Sigmoid colon (tissue), 7 donors: ENCODE results near the gene NACA2. TPM values are rescaled to one million over a fixed set of nuclear protein-coding genes. Genes with fewer than 3 reads are reported as not detected.

Source experiments
- DNase-seq: peaks from one replicate; pipeline ENCODE4 v3.0.0-alpha.2; 2019
- H3K27ac ChIP-seq, 4 donors: fragments of 200-600 bp; sonication (generic); one replicate each; pipeline ENCODE4 v1.5.1; 2016 to 2019; ENCODE audit warnings: mild to moderate bottlenecking in 1 of 4
- H3K27me3 ChIP-seq, 3 donors: fragments of 200-600 bp; sonication (generic); one replicate each; pipeline ENCODE4 v1.5.1; 2019; ENCODE audit warnings: mild to moderate bottlenecking in 1 of 3
- H3K36me3 ChIP-seq, 4 donors: fragments of 200-600 bp; sonication (generic); one replicate each; pipeline ENCODE4 v1.5.1; 2016 to 2019
- H3K4me1 ChIP-seq, 4 donors: fragments of 200-600 bp; sonication (generic); one replicate each; pipeline ENCODE4 v1.5.1; 2017 to 2019
- H3K4me3 ChIP-seq, 4 donors: fragments of 200-600 bp; sonication (generic); one replicate each; pipeline ENCODE4 v1.5.1; 2017 to 2019; ENCODE audit warnings: mild to moderate bottlenecking in 2 of 4, moderate library complexity in 1 of 4
- H3K9me3 ChIP-seq, 4 donors: fragments of 200-600 bp in 3 of 4; sonication (generic) in 3 of 4; one replicate each; pipeline versions ENCODE4 v1.5.1 to v1.6.1; 2013 to 2019
- EP300 ChIP-seq, 4 donors: sonication (generic); formaldehyde crosslinking; IDR thresholded peaks; one replicate each; pipeline ENCODE4 v1.6.1; 2017; ENCODE audit warnings: antibody characterized with exemption in 4 of 4
- POLR2A ChIP-seq, 2 donors: fragments of 450-650 bp; IDR thresholded peaks; one replicate each; pipeline ENCODE4 v1.6.1; 2016; ENCODE audit warnings: antibody characterized with exemption in 2 of 2, mild to moderate bottlenecking in 2 of 2, moderate library complexity in 2 of 2
- POLR2AphosphoS5 ChIP-seq, 4 donors: sonication (generic); formaldehyde crosslinking; IDR thresholded peaks; one replicate each; pipeline ENCODE4 v1.6.1; 2017; ENCODE audit warnings: antibody characterized with exemption in 4 of 4
- WGBS, 2 donors: extraction: QIAGEN DNeasy Blood & Tissue Kit; methylation state at CpG; one replicate each; pipeline ENCODE4 v1.1.7; 2013; 5-methylcytosine and 5-hydroxymethylcytosine counted together
- intact Hi-C: fragments of 100-400 bp; cut with DNase I; formaldehyde crosslinking; loops from one replicate; pipeline ENCODE4 v1.15.1; 2023
- polyA plus RNA-seq, 3 donors: library from polyadenylated mRNA; stranded (reverse); fragments of 200-250 nt; gene quantifications; one replicate each; pipeline ENCODE4 v1.2.3, GENCODE V29; 2013
- total RNA-seq, 4 donors: library from RNA; depleted of rRNA; stranded (reverse); fragments of >200 nt; gene quantifications; one replicate each; pipeline ENCODE4 v1.1.0, GENCODE V29; 2016
- TF ChIP-seq, protein P1 (sequence below), 4 experiments: fragments of 450-650 bp in 3 of 4; fragments of 200-600 bp in 1 of 4; IDR thresholded peaks; one replicate each; pipeline ENCODE4 v1.5.1; 2016 to 2019; ENCODE audit warnings: antibody characterized with exemption in 4 of 4, mild to moderate bottlenecking in 3 of 4, moderate library complexity in 2 of 4
- donor health status: healthy with polysubstance abuse.
- donor health status: Bipolar disorder and iron deficiency.
- donor health status: healthy.

The NACA2 gene
- total RNA-seq (not detected), polyA plus RNA-seq (not detected)

GRCh38 chr17:61591018-61591417, at the start of gene NACA2:
Gene NACA2, minus strand, starts transcription at chr17:61591219. Its CDS starts 39 bp downstream, at chr17:61591180.
- intact Hi-C loops = no loop called here
- DNase-seq = no peak
- no peak within 1 kb of the TSS for H3K4me3 ChIP-seq

DNA sequence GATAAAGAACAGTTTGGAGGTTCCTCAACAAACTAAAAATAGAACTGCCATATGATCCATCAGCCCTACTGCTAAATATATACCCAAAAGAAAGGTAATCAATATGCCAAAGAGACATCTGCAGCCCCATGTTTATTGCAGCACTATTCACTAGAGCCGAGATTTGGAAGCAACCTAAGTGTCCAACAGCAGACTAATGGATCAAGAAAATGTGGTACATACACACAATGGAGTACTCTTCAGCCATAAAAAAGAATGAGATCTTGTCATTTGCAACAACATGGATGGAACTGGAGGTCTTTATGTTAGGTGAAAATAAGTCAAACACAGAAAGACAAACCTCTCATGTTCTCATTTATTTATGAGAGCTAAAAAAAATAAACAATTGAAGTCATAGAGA, 48.8 kb upstream of the NACA2 start:
- DNase-seq = no peak
- H3K27ac ChIP-seq = no peak overlapping the region

More at GRCh38 chr17:61591018-61591417, at the start of gene NACA2:
- TF ChIP-seq EP300 (IDR thresholded peaks at IDR 0.05) (no peak), POLR2A (IDR thresholded peaks at IDR 0.05) (no peak), POLR2AphosphoS5 (IDR thresholded peaks at IDR 0.05) (no peak)
- peaks cover 0 to 6% (median 0%) of the 10 kb centered on the region in 3 donors for H3K27me3 ChIP-seq
- 98% methylated on average over 16 of the region's 16 CpGs for WGBS, 2 donors
- no peaks in the 10 kb centered on the region for H3K4me1 ChIP-seq
- H3K9me3 ChIP-seq = no peaks in the 10 kb centered on the region
- H3K27ac ChIP-seq = no peak within 1 kb of the TSS
- H3K36me3 ChIP-seq = no peaks in the 10 kb centered on the region

GRCh38 chr17:61638087-61638486, 47.1 kb upstream of the NACA2 start:
- WGBS, 2 donors = 30 to 43% methylated on average over 1 of the region's 1 CpG
- no peaks in the 10 kb centered on the region for H3K4me1 ChIP-seq
- intact Hi-C loops = no loop called here
- no peak for DNase-seq
- H3K4me3 ChIP-seq = no peak overlapping the region
- no peak overlapping the region for H3K27ac ChIP-seq
- H3K27me3 ChIP-seq = no peaks in the 10 kb centered on the region
- H3K9me3 ChIP-seq = peaks cover 0 to 3% (median 0%) of the 10 kb centered on the region in 4 donors
- TF ChIP-seq EP300 (IDR thresholded peaks at IDR 0.05) (no peak), POLR2AphosphoS5 (IDR thresholded peaks at IDR 0.05) (no peak), POLR2A (IDR thresholded peaks at IDR 0.05) (peak in 1 of 2 donors; percentile 28)
- TF ChIP-seq, protein P1, sequence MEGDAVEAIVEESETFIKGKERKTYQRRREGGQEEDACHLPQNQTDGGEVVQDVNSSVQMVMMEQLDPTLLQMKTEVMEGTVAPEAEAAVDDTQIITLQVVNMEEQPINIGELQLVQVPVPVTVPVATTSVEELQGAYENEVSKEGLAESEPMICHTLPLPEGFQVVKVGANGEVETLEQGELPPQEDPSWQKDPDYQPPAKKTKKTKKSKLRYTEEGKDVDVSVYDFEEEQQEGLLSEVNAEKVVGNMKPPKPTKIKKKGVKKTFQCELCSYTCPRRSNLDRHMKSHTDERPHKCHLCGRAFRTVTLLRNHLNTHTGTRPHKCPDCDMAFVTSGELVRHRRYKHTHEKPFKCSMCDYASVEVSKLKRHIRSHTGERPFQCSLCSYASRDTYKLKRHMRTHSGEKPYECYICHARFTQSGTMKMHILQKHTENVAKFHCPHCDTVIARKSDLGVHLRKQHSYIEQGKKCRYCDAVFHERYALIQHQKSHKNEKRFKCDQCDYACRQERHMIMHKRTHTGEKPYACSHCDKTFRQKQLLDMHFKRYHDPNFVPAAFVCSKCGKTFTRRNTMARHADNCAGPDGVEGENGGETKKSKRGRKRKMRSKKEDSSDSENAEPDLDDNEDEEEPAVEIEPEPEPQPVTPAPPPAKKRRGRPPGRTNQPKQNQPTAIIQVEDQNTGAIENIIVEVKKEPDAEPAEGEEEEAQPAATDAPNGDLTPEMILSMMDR (IDR thresholded peaks at IDR 0.05) = peak in 1 of 4 experiments; percentile 10
- no peaks in the 10 kb centered on the region for H3K36me3 ChIP-seq

More for the DNA sequence above, 48.8 kb upstream of the NACA2 start:
- Histone ChIP-seq H3K9me3 (peaks cover 0 to 3% (median 0%) of the 10 kb centered on the region in 4 donors), H3K4me1 (no peaks in the 10 kb centered on the region), H3K36me3 (no peaks in the 10 kb centered on the region), H3K27me3 (no peaks in the 10 kb centered on the region), H3K4me3 (no peak overlapping the region)
- no peak for TF ChIP-seq EP300 (IDR thresholded peaks at IDR 0.05)
- TF ChIP-seq, protein P1 (IDR thresholded peaks at IDR 0.05) = no peak
- TF ChIP-seq POLR2A (IDR thresholded peaks at IDR 0.05) = no peak
- TF ChIP-seq POLR2AphosphoS5 (IDR thresholded peaks at IDR 0.05) = no peak
- 63 to 94% methylated on average over 1 of the region's 1 CpG for WGBS, 2 donors
- intact Hi-C loops = no loop called here

DNA sequence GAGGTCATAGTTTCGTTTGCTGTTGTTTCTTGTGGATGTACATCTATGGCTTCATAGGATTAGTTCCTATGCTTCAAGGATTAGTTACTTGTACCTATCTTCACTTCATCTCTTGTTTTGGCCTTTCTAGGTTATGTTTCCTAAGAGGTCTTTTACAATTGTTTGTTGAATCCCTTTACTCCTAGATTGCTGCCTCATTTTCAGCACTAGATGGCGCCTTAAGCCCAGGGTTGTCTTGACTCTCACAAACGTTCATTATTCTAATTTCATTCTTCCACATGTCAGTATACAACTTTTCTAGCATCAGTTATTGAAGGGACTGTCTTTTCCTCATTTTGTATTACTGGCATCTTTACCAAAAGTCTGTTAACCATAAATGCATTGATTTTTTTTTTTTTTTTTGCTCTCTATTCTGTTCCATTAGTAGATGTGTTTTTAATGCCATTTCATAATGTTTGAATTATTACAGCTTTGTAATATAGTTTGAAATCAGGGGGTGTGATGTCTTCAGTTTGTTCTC, 45.0 kb upstream of the NACA2 start:
- H3K27ac ChIP-seq = no peak overlapping the region
- no peaks in the 10 kb centered on the region for H3K4me1 ChIP-seq
- no peak overlapping the region for H3K4me3 ChIP-seq
- no peak for DNase-seq
- intact Hi-C loops = no loop called here
- H3K27me3 ChIP-seq = no peaks in the 10 kb centered on the region
- WGBS, 2 donors = 10 to 16% methylated on average over 3 of the region's 3 CpGs
- TF ChIP-seq POLR2A (IDR thresholded peaks at IDR 0.05) = no peak
- TF ChIP-seq POLR2AphosphoS5 (IDR thresholded peaks at IDR 0.05) = no peak
- no peaks in the 10 kb centered on the region for H3K36me3 ChIP-seq
- peaks cover 0 to 3% (median 0%) of the 10 kb centered on the region in 4 donors for H3K9me3 ChIP-seq

DNA sequence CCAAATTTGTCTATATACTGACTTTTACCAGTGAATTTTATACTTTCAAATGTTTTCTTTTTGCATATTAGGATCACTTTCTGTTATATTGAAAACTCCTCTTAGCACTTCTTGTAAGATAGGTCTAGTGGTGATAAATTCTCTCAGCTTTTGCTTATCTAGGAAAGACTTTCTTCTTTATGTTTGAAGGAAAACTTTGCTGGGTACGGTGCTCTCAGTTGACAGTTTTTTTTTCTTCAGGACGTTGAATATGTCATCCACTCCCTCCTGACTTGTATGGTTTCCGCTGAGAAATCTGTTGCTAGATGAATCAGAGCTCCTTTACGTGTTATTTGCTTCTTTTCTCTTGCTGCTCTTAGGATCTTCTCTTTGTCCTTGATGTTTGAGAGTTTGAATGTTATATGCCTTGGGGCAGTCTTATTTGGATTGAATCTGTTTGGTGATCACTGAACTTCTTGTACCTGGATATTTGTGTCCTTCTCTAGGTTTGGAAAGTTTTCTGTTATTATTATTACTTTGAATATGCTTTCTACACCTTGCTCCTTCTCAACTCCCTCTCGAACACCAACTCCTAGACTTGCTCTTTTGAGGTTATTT, 44.0 kb upstream of the NACA2 start:
- Histone ChIP-seq H3K4me1 (no peaks in the 10 kb centered on the region), H3K9me3 (peaks cover 0 to 3% (median 0%) of the 10 kb centered on the region in 4 donors), H3K27ac (no peak overlapping the region), H3K36me3 (no peaks in the 10 kb centered on the region), H3K4me3 (no peak overlapping the region), H3K27me3 (no peaks in the 10 kb centered on the region)
- WGBS, 2 donors = 83 to 86% methylated on average over 5 of the region's 5 CpGs
- no peak for TF ChIP-seq EP300 (IDR thresholded peaks at IDR 0.05)
- no peak for TF ChIP-seq POLR2A (IDR thresholded peaks at IDR 0.05)
- TF ChIP-seq, protein P1 (IDR thresholded peaks at IDR 0.05) = no peak
- TF ChIP-seq POLR2AphosphoS5 (IDR thresholded peaks at IDR 0.05) = no peak
- DNase-seq = no peak
- intact Hi-C loops = no loop called here
